SU-DHL-6 (cell line): ENCODE measurements around the gene EXOC2.

Source experiments
- H2AFZ ChIP-seq: fragments of 200-600 bp; sonication (generic); 2 replicates; pipeline ENCODE4 v1.6.1; 2014; ENCODE audit warnings: low read depth, mild to moderate bottlenecking, moderate library complexity, mixed read lengths, antibody characterized with exemption, low read length; ENCODE audit not compliant: severe bottlenecking
- H3F3A ChIP-seq: fragments of 200-600 bp; shearing (Covaris generic); 2 replicates; pipeline ENCODE4 v1.6.0; 2016; ENCODE audit warnings: antibody characterized with exemption, mild to moderate bottlenecking; ENCODE audit not compliant: insufficient read depth
- H3K27ac ChIP-seq: fragments of 200-600 bp; sonication (generic); 2 replicates; pipeline ENCODE4 v1.5.1; 2016; ENCODE audit warnings: low read depth, mild to moderate bottlenecking, low read length, moderate library complexity, mixed read lengths
- H3K27me3 ChIP-seq: fragments of 200-600 bp; sonication (generic), shearing (Covaris generic); 2 replicates; pipeline ENCODE4 v1.6.0; 2014; ENCODE audit warnings: mild to moderate bottlenecking, low read length
- H3K36me3 ChIP-seq: fragments of 200-600 bp; sonication (generic); 2 replicates; pipeline ENCODE4 v1.6.1; 2014; ENCODE audit warnings: mild to moderate bottlenecking, low read length, mixed read lengths
- H3K4me2 ChIP-seq: fragments of 300-600, 200-600 bp; shearing (Covaris generic), sonication (generic); 2 replicates; pipeline ENCODE4 v1.6.0; 2014; ENCODE audit warnings: low read length, low read depth, mild to moderate bottlenecking; ENCODE audit not compliant: poor library complexity, severe bottlenecking
- H3K4me3 ChIP-seq: fragments of 200-600 bp; sonication (generic); 2 replicates; pipeline ENCODE4 v1.5.1; 2014; ENCODE audit warnings: antibody characterized with exemption, low read length, mild to moderate bottlenecking, mixed read lengths; ENCODE audit not compliant: insufficient read depth, poor library complexity, severe bottlenecking
- H3K79me2 ChIP-seq: fragments of 200-600 bp; sonication (generic); 2 replicates; pipeline ENCODE4 v1.6.1; 2014; ENCODE audit warnings: mild to moderate bottlenecking, low read length, moderate library complexity; ENCODE audit not compliant: insufficient read depth
- H3K9ac ChIP-seq: fragments of 200-600 bp; sonication (generic); 2 replicates; pipeline ENCODE4 v1.7.0; 2014; ENCODE audit warnings: mild to moderate bottlenecking, low read length
- H3K9me2 ChIP-seq: fragments of 200-600 bp; sonication (generic); replicated peaks from 2 replicates; pipeline ENCODE4 v1.6.1; 2014; ENCODE audit warnings: low read length; ENCODE audit not compliant: insufficient read depth
- H3K9me3 ChIP-seq: fragments of 200-600 bp; sonication (generic); 2 replicates; pipeline ENCODE4 v1.6.1; 2014; ENCODE audit warnings: low read length, mixed read lengths; ENCODE audit not compliant: insufficient read depth
- H4K20me1 ChIP-seq: fragments of 200-600 bp; sonication (generic); 2 replicates; pipeline ENCODE4 v1.6.1; 2014; ENCODE audit warnings: low read depth, mild to moderate bottlenecking, antibody characterized with exemption, low read length, moderate library complexity, mixed read lengths
- EZH2phosphoT487 ChIP-seq: fragments of 200-600 bp; sonication (generic), shearing (Covaris generic); conservative IDR thresholded peaks from 2 replicates; pipeline ENCODE4 v1.6.1; 2018; ENCODE audit warnings: mild to moderate bottlenecking, antibody characterized with exemption, low read length, moderate library complexity, mixed read lengths
- TF ChIP-seq, protein P1 (sequence below): fragments of 200-600 bp; sonication (generic); IDR thresholded peaks from one replicate; pipeline ENCODE4 v1.5.1; 2017; ENCODE audit warnings: antibody characterized with exemption, mild to moderate bottlenecking, low read length, moderate library complexity; ENCODE audit not compliant: insufficient read depth, poor library complexity, severe bottlenecking

EXOC2 gene

DNA sequence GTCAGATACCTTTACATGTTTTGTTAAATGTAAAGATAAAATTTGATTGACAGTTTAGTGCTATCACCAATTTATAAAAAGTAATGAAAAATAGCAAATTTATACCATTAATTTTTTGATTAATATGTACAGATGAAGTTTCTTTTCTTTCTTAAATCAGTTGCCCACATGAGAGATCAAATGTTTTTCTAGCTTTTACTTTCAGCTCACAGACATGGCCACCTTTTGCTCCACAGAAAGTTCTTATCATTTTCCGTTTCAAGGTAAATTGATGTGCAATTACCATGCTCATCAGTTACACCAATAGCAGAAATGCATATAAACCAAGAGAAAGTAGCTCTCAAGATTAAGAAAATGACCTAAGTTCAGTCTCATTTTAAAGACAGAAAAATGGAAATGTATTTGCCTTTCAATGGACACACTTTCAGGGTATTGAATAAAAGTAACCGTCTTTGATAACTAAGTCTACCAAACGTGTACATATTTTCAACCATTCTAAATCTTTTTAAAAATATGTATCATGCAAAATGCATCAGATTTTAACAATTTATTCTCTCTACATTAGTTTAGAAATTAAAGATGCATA, 16.6 kb upstream of the EXOC2 start:
- no peak overlapping the region for H3K9ac ChIP-seq
- no peaks in the 10 kb centered on the region for H3K27me3 ChIP-seq
- no peak overlapping the region for H3K4me2 ChIP-seq
- no peak overlapping the region for H3K4me3 ChIP-seq
- H3F3A ChIP-seq, result 0 out of 2 replicates have a peak, but pooled peaks cover 10% of the 10 kb centered on the region
- H4K20me1 ChIP-seq, result no peaks in the 10 kb centered on the region
- H3K9me2 ChIP-seq, result no peaks in the 10 kb centered on the region
- H3K9me3 ChIP-seq, result no peaks in the 10 kb centered on the region
- no peaks in the 10 kb centered on the region for H3K79me2 ChIP-seq
- H2AFZ ChIP-seq, result no peak overlapping the region
- H3K27ac ChIP-seq, result no peak overlapping the region
- no peaks in the 10 kb centered on the region for H3K36me3 ChIP-seq
- TF ChIP-seq EZH2phosphoT487, result no peak
- TF ChIP-seq, protein P1, sequence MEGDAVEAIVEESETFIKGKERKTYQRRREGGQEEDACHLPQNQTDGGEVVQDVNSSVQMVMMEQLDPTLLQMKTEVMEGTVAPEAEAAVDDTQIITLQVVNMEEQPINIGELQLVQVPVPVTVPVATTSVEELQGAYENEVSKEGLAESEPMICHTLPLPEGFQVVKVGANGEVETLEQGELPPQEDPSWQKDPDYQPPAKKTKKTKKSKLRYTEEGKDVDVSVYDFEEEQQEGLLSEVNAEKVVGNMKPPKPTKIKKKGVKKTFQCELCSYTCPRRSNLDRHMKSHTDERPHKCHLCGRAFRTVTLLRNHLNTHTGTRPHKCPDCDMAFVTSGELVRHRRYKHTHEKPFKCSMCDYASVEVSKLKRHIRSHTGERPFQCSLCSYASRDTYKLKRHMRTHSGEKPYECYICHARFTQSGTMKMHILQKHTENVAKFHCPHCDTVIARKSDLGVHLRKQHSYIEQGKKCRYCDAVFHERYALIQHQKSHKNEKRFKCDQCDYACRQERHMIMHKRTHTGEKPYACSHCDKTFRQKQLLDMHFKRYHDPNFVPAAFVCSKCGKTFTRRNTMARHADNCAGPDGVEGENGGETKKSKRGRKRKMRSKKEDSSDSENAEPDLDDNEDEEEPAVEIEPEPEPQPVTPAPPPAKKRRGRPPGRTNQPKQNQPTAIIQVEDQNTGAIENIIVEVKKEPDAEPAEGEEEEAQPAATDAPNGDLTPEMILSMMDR, result no peak

DNA sequence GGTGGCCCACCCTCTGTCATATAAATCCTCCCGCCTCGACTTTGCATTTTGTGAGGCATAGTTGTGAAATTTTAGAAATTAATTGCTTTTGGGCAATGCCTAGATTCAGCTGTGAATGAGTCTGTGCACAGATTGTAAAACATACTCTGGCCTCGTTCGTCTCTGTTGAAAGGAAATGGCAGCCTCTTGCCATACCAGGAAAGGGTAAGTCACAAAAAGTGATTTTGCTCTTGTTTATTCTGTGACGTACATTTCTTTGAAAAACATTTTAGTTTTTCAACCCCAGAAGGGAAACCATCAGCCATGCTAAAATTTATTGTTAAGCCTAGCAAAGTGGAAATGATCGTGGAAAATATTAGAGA, 15.3 kb upstream of the EXOC2 start:
- Histone ChIP-seq H3K4me2 (no peak overlapping the region), H3K9ac (no peak overlapping the region), H3K4me3 (no peak overlapping the region), H3K9me2 (no peaks in the 10 kb centered on the region), H3K9me3 (no peaks in the 10 kb centered on the region), H4K20me1 (no peaks in the 10 kb centered on the region), H3K79me2 (no peaks in the 10 kb centered on the region), H3K27me3 (no peaks in the 10 kb centered on the region), H3K36me3 (no peaks in the 10 kb centered on the region), H3F3A (0 out of 2 replicates have a peak, but pooled peaks cover 10% of the 10 kb centered on the region), H2AFZ (no peak overlapping the region), H3K27ac (no peak overlapping the region)
- TF ChIP-seq EZH2phosphoT487, result no peak
- TF ChIP-seq, protein P1, result no peak

DNA sequence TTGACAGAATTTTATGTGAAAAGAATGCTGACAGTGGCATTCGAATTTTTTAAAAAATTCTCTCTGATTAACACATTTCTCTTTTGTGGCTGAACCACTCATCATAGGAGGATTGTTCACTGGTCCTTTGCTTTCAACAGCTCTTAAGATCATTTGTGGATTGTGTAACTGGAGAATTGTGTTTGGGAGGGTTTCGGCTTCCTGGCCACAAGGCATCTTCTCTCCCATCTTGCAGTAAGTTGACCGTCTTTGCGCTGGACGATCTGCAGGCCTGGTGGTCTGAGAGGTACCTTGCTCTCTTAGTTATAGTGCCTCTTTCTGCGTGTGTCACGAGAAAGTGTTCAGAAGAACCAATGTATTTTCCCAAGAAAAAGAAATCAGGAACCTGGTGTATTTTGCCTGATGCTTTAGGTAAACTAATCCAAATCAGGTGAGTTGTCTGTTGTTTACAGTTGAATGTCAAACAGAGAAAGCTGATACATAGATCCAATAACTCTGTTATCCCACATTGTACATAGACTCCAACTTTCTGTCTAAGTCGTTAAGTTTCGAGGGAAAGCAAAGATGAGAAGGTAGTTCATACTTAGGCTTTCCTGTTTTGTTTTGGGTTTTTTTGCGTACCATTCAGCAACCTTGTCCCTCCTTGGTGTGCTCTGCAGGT, 14.8 kb upstream of the EXOC2 start:
- H3K27me3 ChIP-seq, result no peaks in the 10 kb centered on the region
- H3K9me2 ChIP-seq, result no peaks in the 10 kb centered on the region
- TF ChIP-seq, protein P1, result no peak
- TF ChIP-seq EZH2phosphoT487, result no peak
- no peak overlapping the region for H3K27ac ChIP-seq
- H2AFZ ChIP-seq, result no peak overlapping the region
- no peaks in the 10 kb centered on the region for H4K20me1 ChIP-seq
- H3K79me2 ChIP-seq, result no peaks in the 10 kb centered on the region
- no peak overlapping the region for H3K4me3 ChIP-seq
- no peaks in the 10 kb centered on the region for H3K36me3 ChIP-seq
- no peak overlapping the region for H3K9ac ChIP-seq
- H3K4me2 ChIP-seq, result no peak overlapping the region
- H3K9me3 ChIP-seq, result no peaks in the 10 kb centered on the region
- H3F3A ChIP-seq, result 0 out of 2 replicates have a peak, but pooled peaks cover 10% of the 10 kb centered on the region
